SK-N-SH treated with all-trans-retinoic acid at 6 μM for 48 hours (cell line): Measurements from ENCODE around the gene DEDD.
A peak's percentile ranks its signal among the peaks of the same experiment; 100 is the strongest.

Experiments
- ATAC-seq: fragments of 200-7000 bp; cut with Tn5 transposase; 3 replicates; pipeline ENCODE4 v1.9.1; 2020; ENCODE audit warnings: mild to moderate bottlenecking, moderate library complexity
- ARNTL ChIP-seq: fragments of 450-650 bp; formaldehyde crosslinking; IDR thresholded peaks from 2 replicates; pipeline ENCODE4 v1.5.0; 2020; ENCODE audit warnings: low read depth, mild to moderate bottlenecking, moderate library complexity, borderline replicate concordance
- BACH2 ChIP-seq: fragments of 250-450 bp; sonication (Bioruptor Pico); IDR thresholded peaks from 2 replicates; pipeline ENCODE4 v1.9.0; 2021; ENCODE audit warnings: mild to moderate bottlenecking, borderline replicate concordance
- CREB5 ChIP-seq: fragments of 250-450 bp; sonication (Bioruptor Pico); IDR thresholded peaks from 2 replicates; pipeline ENCODE4 v1.5.1; 2020; ENCODE audit warnings: low read depth, mild to moderate bottlenecking, moderate library complexity
- CSDC2 ChIP-seq: fragments of 250-450 bp; sonication (Bioruptor Pico); IDR thresholded peaks from 2 replicates; pipeline ENCODE4 v1.5.0; 2020; ENCODE audit warnings: mild to moderate bottlenecking, moderate library complexity
- ESRRG ChIP-seq: fragments of 250-450 bp; sonication (Bioruptor Pico); IDR thresholded peaks from 2 replicates; pipeline ENCODE4 v1.6.1; 2021; ENCODE audit warnings: mild to moderate bottlenecking
- GLIS3 ChIP-seq: fragments of 250-450 bp; sonication (Bioruptor Pico); IDR thresholded peaks from 2 replicates; pipeline ENCODE4 v1.5.0; 2020; ENCODE audit warnings: mild to moderate bottlenecking, moderate library complexity
- ISL1 ChIP-seq: fragments of 250-450 bp; sonication (Bioruptor Pico); IDR thresholded peaks from 2 replicates; pipeline ENCODE4 v2.1.2; 2022; ENCODE audit warnings: mild to moderate bottlenecking, moderate library complexity
- OSR1 ChIP-seq: fragments of 250-450 bp; sonication (Bioruptor Pico); IDR thresholded peaks from 2 replicates; pipeline ENCODE4 v1.8.0; 2022; ENCODE audit warnings: moderate library complexity, mild to moderate bottlenecking, inconsistent platforms
- PATZ1 ChIP-seq: fragments of 250-450 bp; sonication (Bioruptor Pico); IDR thresholded peaks from 2 replicates; pipeline ENCODE4 v1.8.0; 2020; ENCODE audit warnings: mild to moderate bottlenecking, moderate library complexity, borderline replicate concordance
- PPARA ChIP-seq: fragments of 250-450 bp; sonication (Bioruptor Pico); IDR thresholded peaks from 2 replicates; pipeline ENCODE4 v1.5.0; 2020; ENCODE audit warnings: mild to moderate bottlenecking, borderline replicate concordance
- RARB ChIP-seq: fragments of 250-450 bp; sonication (Bioruptor Pico); IDR thresholded peaks from 2 replicates; pipeline ENCODE4 v1.8.0; 2021; ENCODE audit warnings: mild to moderate bottlenecking, moderate library complexity
- SNAI2 ChIP-seq: fragments of 250-450 bp; sonication (Bioruptor Pico); IDR thresholded peaks from 2 replicates; pipeline ENCODE4 v1.5.0; 2020; ENCODE audit warnings: mild to moderate bottlenecking, moderate library complexity
- TCF4 ChIP-seq: fragments of 250-450 bp; sonication (Bioruptor Pico); IDR thresholded peaks from 2 replicates; pipeline ENCODE4 v1.8.0; 2021; ENCODE audit warnings: mild to moderate bottlenecking, moderate library complexity, borderline replicate concordance
- TOX ChIP-seq: fragments of 250-450 bp; sonication (Bioruptor Pico); IDR thresholded peaks from 2 replicates; pipeline ENCODE4 v1.8.0; 2021; ENCODE audit warnings: mild to moderate bottlenecking, moderate library complexity, borderline replicate concordance
- ZC3H10 ChIP-seq: fragments of 250-450 bp; sonication (Bioruptor Pico); IDR thresholded peaks from 2 replicates; pipeline ENCODE4 v1.5.1; 2021; ENCODE audit warnings: mild to moderate bottlenecking, moderate library complexity
- ZFP30 ChIP-seq: fragments of 450-650 bp; formaldehyde crosslinking; IDR thresholded peaks from 2 replicates; pipeline ENCODE4 v1.5.0; 2022; ENCODE audit warnings: mild to moderate bottlenecking, moderate library complexity
- ZNF565 ChIP-seq: fragments of 450-650 bp; formaldehyde crosslinking; conservative IDR thresholded peaks from 2 replicates; pipeline ENCODE4 v1.5.0; 2020; ENCODE audit warnings: low read depth, mild to moderate bottlenecking, moderate library complexity
- ZNF70 ChIP-seq: fragments of 450-650 bp; formaldehyde crosslinking; IDR thresholded peaks from 2 replicates; pipeline ENCODE4 v1.5.0; 2020; ENCODE audit warnings: mild to moderate bottlenecking, moderate library complexity
- TF ChIP-seq, protein P1 (sequence below): fragments of 250-450 bp; sonication (Bioruptor Pico); IDR thresholded peaks from 2 replicates; pipeline ENCODE4 v1.5.1; 2021; ENCODE audit warnings: mild to moderate bottlenecking, moderate library complexity
- TF ChIP-seq, protein P2 (sequence below): fragments of 250-450 bp; sonication (Bioruptor Pico); IDR thresholded peaks from 2 replicates; pipeline ENCODE4 v1.8.0; 2021; ENCODE audit warnings: low read depth, mild to moderate bottlenecking, moderate library complexity, borderline replicate concordance
- TF ChIP-seq, protein P3 (sequence below): fragments of 250-450 bp; sonication (Bioruptor Pico); IDR thresholded peaks from 2 replicates; pipeline ENCODE4 v1.5.0; 2020; ENCODE audit warnings: mild to moderate bottlenecking, moderate library complexity

Gene DEDD

DNA sequence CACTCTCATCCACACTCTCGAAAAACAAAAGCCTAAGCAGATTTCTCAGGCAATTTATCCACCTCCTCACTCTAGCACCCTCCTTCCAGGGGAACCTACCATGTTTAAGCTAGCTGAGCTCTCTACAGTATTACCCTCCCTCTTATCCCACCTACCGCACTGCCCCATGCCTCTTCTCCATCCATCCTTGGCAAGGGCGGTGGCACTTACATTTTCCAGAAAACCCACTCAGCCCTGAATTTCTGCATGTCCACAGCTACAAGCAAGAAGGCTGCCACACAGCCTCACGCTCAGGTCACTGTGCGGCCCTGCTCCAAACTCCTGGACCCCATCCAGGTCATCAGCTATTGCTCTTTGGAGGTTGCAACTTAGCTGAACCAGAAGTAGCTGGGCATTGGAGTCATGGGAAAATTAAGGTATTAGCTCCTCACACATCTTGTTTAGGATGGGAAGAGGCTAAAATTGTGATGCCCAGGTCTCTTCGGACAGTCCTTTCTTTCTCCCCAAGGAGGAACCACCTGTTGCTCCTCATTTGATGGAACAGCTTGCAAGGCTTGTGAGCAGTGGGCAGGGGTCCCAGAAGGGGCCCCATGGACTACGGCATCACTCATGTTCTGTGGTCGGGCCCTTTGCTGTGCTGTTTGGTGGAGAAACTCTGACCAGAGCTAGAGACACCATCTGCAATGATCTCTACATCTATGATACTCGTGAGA lies 33.2 kb downstream of the DEDD start (continued):
- TF ChIP-seq ZNF70 (CRISPR knock-in tag) (no peak), RARB (no peak), ARNTL (no peak), GLIS3 (CRISPR knock-in tag) (no peak), BACH2 (CRISPR knock-in tag) (no peak)
- TF ChIP-seq, protein P1, sequence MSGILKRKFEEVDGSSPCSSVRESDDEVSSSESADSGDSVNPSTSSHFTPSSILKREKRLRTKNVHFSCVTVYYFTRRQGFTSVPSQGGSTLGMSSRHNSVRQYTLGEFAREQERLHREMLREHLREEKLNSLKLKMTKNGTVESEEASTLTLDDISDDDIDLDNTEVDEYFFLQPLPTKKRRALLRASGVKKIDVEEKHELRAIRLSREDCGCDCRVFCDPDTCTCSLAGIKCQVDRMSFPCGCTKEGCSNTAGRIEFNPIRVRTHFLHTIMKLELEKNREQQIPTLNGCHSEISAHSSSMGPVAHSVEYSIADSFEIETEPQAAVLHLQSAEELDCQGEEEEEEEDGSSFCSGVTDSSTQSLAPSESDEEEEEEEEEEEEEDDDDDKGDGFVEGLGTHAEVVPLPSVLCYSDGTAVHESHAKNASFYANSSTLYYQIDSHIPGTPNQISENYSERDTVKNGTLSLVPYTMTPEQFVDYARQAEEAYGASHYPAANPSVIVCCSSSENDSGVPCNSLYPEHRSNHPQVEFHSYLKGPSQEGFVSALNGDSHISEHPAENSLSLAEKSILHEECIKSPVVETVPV (CRISPR knock-in tag), result no peak

DNA sequence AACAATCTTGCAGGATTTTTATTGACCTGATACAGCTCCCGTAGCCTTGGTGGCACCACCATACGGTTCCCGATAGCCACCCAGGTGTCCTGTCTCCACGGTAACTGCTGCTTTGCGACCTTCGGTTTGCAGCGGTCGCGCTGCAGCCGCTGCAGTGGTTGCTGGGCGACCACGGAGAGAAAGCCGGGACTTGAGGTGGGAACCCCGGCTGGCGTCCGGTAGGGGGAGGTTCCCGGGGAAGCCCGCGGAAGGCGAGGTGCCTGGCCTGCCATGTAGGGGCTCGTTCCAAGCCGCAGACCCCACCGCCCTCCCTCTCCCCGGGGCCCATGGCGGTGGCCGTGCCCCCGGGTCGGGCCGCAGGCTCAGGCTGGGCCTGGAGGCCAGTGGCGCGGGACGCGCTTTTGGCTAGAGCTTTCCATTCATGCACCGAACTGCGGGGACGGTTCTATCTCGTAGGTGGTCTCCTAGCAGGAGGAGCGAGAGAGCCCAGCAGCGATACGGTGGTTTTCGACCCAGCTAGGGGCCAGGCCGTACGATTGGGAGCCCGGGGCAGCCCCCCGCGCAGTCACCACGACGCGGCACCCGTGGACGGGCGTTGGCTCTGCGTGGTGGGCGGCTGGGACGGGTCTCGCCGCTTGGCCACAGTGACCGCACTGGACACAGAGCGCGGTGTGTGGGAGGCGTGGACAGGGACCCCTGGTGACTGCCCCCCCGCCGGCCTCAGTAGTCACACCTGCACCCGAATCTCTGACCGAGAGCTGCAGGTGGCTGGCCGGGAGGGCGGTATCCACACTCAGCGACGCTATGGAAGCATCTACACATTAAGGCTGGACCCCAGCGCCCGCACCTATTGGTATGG lies 34.0 kb downstream of the DEDD start, which contains the start of gene KLHDC9:
Gene KLHDC9, plus strand, starts transcription at position 152 of the 859 bp plus-strand sequence. Its CDS starts 175 bp downstream, at position 327.
- TF ChIP-seq ESRRG, result no peak
- TF ChIP-seq TCF4, result no peak
- no peak for TF ChIP-seq ZNF70 (CRISPR knock-in tag)
- no peak for TF ChIP-seq BACH2 (CRISPR knock-in tag)
- TF ChIP-seq, protein P2, sequence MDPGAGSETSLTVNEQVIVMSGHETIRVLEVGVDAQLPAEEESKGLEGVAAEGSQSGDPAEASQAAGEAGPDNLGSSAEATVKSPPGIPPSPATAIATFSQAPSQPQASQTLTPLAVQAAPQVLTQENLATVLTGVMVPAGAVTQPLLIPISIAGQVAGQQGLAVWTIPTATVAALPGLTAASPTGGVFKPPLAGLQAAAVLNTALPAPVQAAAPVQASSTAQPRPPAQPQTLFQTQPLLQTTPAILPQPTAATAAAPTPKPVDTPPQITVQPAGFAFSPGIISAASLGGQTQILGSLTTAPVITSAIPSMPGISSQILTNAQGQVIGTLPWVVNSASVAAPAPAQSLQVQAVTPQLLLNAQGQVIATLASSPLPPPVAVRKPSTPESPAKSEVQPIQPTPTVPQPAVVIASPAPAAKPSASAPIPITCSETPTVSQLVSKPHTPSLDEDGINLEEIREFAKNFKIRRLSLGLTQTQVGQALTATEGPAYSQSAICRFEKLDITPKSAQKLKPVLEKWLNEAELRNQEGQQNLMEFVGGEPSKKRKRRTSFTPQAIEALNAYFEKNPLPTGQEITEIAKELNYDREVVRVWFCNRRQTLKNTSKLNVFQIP (CRISPR knock-in tag), result no peak
- no peak for TF ChIP-seq ZNF565 (CRISPR knock-in tag)
- TF ChIP-seq, protein P3, sequence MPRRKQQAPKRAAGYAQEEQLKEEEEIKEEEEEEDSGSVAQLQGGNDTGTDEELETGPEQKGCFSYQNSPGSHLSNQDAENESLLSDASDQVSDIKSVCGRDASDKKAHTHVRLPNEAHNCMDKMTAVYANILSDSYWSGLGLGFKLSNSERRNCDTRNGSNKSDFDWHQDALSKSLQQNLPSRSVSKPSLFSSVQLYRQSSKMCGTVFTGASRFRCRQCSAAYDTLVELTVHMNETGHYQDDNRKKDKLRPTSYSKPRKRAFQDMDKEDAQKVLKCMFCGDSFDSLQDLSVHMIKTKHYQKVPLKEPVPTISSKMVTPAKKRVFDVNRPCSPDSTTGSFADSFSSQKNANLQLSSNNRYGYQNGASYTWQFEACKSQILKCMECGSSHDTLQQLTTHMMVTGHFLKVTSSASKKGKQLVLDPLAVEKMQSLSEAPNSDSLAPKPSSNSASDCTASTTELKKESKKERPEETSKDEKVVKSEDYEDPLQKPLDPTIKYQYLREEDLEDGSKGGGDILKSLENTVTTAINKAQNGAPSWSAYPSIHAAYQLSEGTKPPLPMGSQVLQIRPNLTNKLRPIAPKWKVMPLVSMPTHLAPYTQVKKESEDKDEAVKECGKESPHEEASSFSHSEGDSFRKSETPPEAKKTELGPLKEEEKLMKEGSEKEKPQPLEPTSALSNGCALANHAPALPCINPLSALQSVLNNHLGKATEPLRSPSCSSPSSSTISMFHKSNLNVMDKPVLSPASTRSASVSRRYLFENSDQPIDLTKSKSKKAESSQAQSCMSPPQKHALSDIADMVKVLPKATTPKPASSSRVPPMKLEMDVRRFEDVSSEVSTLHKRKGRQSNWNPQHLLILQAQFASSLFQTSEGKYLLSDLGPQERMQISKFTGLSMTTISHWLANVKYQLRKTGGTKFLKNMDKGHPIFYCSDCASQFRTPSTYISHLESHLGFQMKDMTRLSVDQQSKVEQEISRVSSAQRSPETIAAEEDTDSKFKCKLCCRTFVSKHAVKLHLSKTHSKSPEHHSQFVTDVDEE (CRISPR knock-in tag), result no peak
- no peak for TF ChIP-seq CREB5
- no peak for TF ChIP-seq PPARA (CRISPR knock-in tag)
- no peak for TF ChIP-seq ZFP30 (CRISPR knock-in tag)
- no peak for TF ChIP-seq RARB
- TF ChIP-seq SNAI2 (CRISPR knock-in tag), result no peak
- TF ChIP-seq ISL1, result no peak
- TF ChIP-seq GLIS3 (CRISPR knock-in tag), result no peak
- TF ChIP-seq CSDC2 (CRISPR knock-in tag), result no peak
- no peak for TF ChIP-seq PATZ1
- TF ChIP-seq ZC3H10 (CRISPR knock-in tag), result no peak
- no peak for TF ChIP-seq TOX (CRISPR knock-in tag)
- TF ChIP-seq, protein P1 (CRISPR knock-in tag), result no peak
- no peak for TF ChIP-seq OSR1
- ATAC-seq, result peak; percentile 85
